Panc1 (cell line): ENCODE measurements around the gene TJP3. TPM values are rescaled to one million over a fixed set of nuclear protein-coding genes. Genes with fewer than 3 reads are reported as not detected.

Experiments
- ATAC-seq: fragments of 200-7000 bp; cut with Tn5 transposase; 2 replicates; pipeline ENCODE4 v1.9.1; 2020; ENCODE audit warnings: mild to moderate bottlenecking, moderate library complexity
- BruUV-seq: library from RNA; stranded (reverse); fragments of 400-500 nt; replicated peaks from 2 replicates; lab custom pipeline; 2021; lab: Mats Ljungman, UMichigan
- CTCF ChIA-PET: fragments of 300-600 bp; sonication (Branson Sonifier 250); formaldehyde crosslinking; loops from one replicate; lab custom pipeline; 2022; ENCODE audit warnings: antibody characterized with exemption; lab: Charles Lee
- POLR2A ChIA-PET: fragments of 300-600 bp; sonication (Branson Sonifier 250); formaldehyde crosslinking; loops from one replicate; lab custom pipeline; 2022; ENCODE audit warnings: antibody characterized with exemption; lab: Charles Lee
- DNase-seq: peaks from one replicate; pipeline ENCODE4 v3.0.0-alpha.2; 2010; ENCODE audit warnings: low read depth, low spot score
- H3K27ac ChIP-seq: 2 replicates; pipeline ENCODE4 v1.5.1; 2011; ENCODE audit warnings: mild to moderate bottlenecking, low read length, inconsistent platforms
- H3K27me3 ChIP-seq: fragments of 200-500 bp; sonication (Bioruptor generic); 2 replicates; pipeline ENCODE4 v1.6.0; 2014; ENCODE audit warnings: low read length, inconsistent platforms; ENCODE audit not compliant: control insufficient read depth, insufficient read depth
- H3K36me3 ChIP-seq: fragments of 200-500 bp; sonication (Bioruptor generic); 2 replicates; pipeline ENCODE4 v1.5.1; 2014; ENCODE audit warnings: inconsistent platforms, mild to moderate bottlenecking, low read length, moderate library complexity; ENCODE audit not compliant: control insufficient read depth, insufficient read depth
- H3K4me1 ChIP-seq: 2 replicates; pipeline ENCODE4 v1.5.1; 2011; ENCODE audit warnings: inconsistent platforms, mild to moderate bottlenecking, low read length, moderate library complexity; ENCODE audit not compliant: control insufficient read depth, insufficient read depth
- H3K4me3 ChIP-seq, 2 experiments: 2 replicates each; pipeline ENCODE4 v1.5.1; 2011 to 2012; ENCODE audit warnings: low read depth in 2 of 2, low read length in 2 of 2, mild to moderate bottlenecking in 2 of 2, inconsistent platforms in 1 of 2, moderate library complexity in 1 of 2
- H3K9me3 ChIP-seq: fragments of 200-500 bp; sonication (Bioruptor generic); 2 replicates; pipeline ENCODE4 v1.5.1; 2014; ENCODE audit warnings: low read depth, mild to moderate bottlenecking, inconsistent platforms, low read length, moderate library complexity; ENCODE audit not compliant: control insufficient read depth, insufficient read depth
- CTCF ChIP-seq: fragments of 450-650 bp; IDR thresholded peaks from 2 replicates; pipeline ENCODE4 v1.5.1; 2017; ENCODE audit warnings: mild to moderate bottlenecking
- POLR2AphosphoS5 ChIP-seq: IDR thresholded peaks from 2 replicates; pipeline ENCODE4 v1.6.1; 2012; ENCODE audit warnings: mild to moderate bottlenecking, low read depth, low read length, moderate library complexity
- REST ChIP-seq, 2 experiments: IDR thresholded peaks; 2 replicates each; pipeline ENCODE4 v1.6.1; 2011 to 2012; ENCODE audit warnings: low read depth in 2 of 2, control low read depth in 1 of 2, low read length in 1 of 2, mild to moderate bottlenecking in 1 of 2, moderate library complexity in 1 of 2; ENCODE audit not compliant: insufficient read depth in 1 of 2
- SIN3A ChIP-seq: IDR thresholded peaks from 2 replicates; pipeline ENCODE4 v1.6.1; 2012; ENCODE audit warnings: low read depth, mild to moderate bottlenecking, low read length, moderate library complexity, borderline replicate concordance; ENCODE audit not compliant: insufficient read depth
- TCF7L2 ChIP-seq: IDR thresholded peaks from 2 replicates; pipeline ENCODE4 v1.6.1; 2011; ENCODE audit warnings: mild to moderate bottlenecking, low read depth, low read length, inconsistent platforms
- in situ Hi-C: cut with HindIII; loops from 2 replicates; pipeline ENCODE4 v1.10.0; 2016; ENCODE audit warnings: low sequenced_read_pairs, low pct_unique_long_range_greater_than_20kb
- intact Hi-C: fragments of 100-400 bp; cut with micrococcal nuclease; formaldehyde crosslinking; loops from one replicate; pipeline ENCODE4 v1.10.0; 2022; ENCODE audit not compliant: unreplicated experiment
- total RNA-seq: library from RNA; stranded (reverse); gene quantifications from one replicate; pipeline ENCODE4 v1.2.1, GENCODE V29; 2021; ENCODE audit not compliant: unreplicated experiment

The TJP3 gene
- total RNA-seq, 1 experiment from 2014 or later = 2.7 TPM

- peaks cover 2% of the 10 kb centered on the region for H3K4me1 ChIP-seq
- H3K27me3 ChIP-seq = no peaks in the 10 kb centered on the region
- BruUV-seq = no TSS peak
- H3K9me3 ChIP-seq = no peaks in the 10 kb centered on the region
- DNase-seq = no peak
- ATAC-seq = no peak
- H3K4me3 ChIP-seq = no peak overlapping the region
- POLR2A ChIA-PET = interaction anchor here (0.6 kb wide), 1 partner anchor 638 kb away, joined by 3 read pairs; no protein-coding TSS in a partner anchor
- no peak for TF ChIP-seq REST (IDR thresholded peaks at IDR 0.05; ENCODE audit: insufficient read depth in 1 of 2, low read depth in 2 of 2, low read length in 1 of 2)
- TF ChIP-seq TCF7L2 = no peak
- TF ChIP-seq POLR2AphosphoS5 = no peak
- TF ChIP-seq CTCF = no peak
- TF ChIP-seq SIN3A = no peak
- no peaks in the 10 kb centered on the region for H3K36me3 ChIP-seq
- no peak overlapping the region for H3K27ac ChIP-seq
- in situ Hi-C loops (no loop called here), intact Hi-C loops (no loop called here)
- CTCF ChIA-PET = no interaction called here
Observed at GRCh38 chr19:3768015-3768747, 60.0 kb downstream of the TJP3 start.

- CTCF ChIA-PET = no interaction called here
- DNase-seq (no peak), ATAC-seq (no peak)
- no peak overlapping the region for H3K4me3 ChIP-seq
- H3K27ac ChIP-seq = no peak overlapping the region
- H3K9me3 ChIP-seq = no peaks in the 10 kb centered on the region
- no peaks in the 10 kb centered on the region for H3K4me1 ChIP-seq
- TF ChIP-seq POLR2AphosphoS5 = no peak
- no peak for TF ChIP-seq TCF7L2
- TF ChIP-seq SIN3A = no peak
- TF ChIP-seq REST (IDR thresholded peaks at IDR 0.05; ENCODE audit: insufficient read depth in 1 of 2, low read depth in 2 of 2, low read length in 1 of 2) = no peak
- no peak for TF ChIP-seq CTCF
- no TSS peak for BruUV-seq
- H3K36me3 ChIP-seq = no peaks in the 10 kb centered on the region
- in situ Hi-C loops = no loop called here
- H3K27me3 ChIP-seq = no peaks in the 10 kb centered on the region
- intact Hi-C loops = no loop called here
- POLR2A ChIA-PET = interaction anchor here (0.6 kb wide), 1 partner anchor 639 kb away, joined by 3 read pairs; no protein-coding TSS in a partner anchor
Observed at GRCh38 chr19:3768748-3769099, 60.5 kb downstream of the TJP3 start.
